Mucosa of descending colon (tissue), 3 donors: ENCODE measurements around the gene RIBC2. TPM values are rescaled to one million over a fixed set of nuclear protein-coding genes. Genes with fewer than 3 reads are reported as not detected.

Source experiments
- ATAC-seq: fragments of 200-7000 bp; cut with Tn5 transposase; one replicate; pipeline ENCODE4 v1.9.1; 2020; ENCODE audit warnings: mild to moderate bottlenecking, moderate library complexity
- DNase-seq, 3 donors: peaks; one replicate each; pipeline ENCODE4 v3.0.0-alpha.2; 2020
- H3K36me3 ChIP-seq: fragments of 200-600 bp; one replicate; pipeline ENCODE4 v1.8.0; 2021; ENCODE audit warnings: low read depth, mild to moderate bottlenecking
- H3K4me1 ChIP-seq: fragments of 200-600 bp; one replicate; pipeline ENCODE4 v1.8.0; 2021; ENCODE audit warnings: low read depth, mild to moderate bottlenecking
- H3K4me3 ChIP-seq: fragments of 200-600 bp; one replicate; pipeline ENCODE4 v1.8.0; 2021; ENCODE audit warnings: mild to moderate bottlenecking
- H3K9me3 ChIP-seq: fragments of 200-600 bp; one replicate; pipeline ENCODE4 v1.8.0; 2021; ENCODE audit warnings: mild to moderate bottlenecking
- CTCF ChIP-seq: fragments of 200-600 bp; IDR thresholded peaks from one replicate; pipeline ENCODE4 v1.8.0; 2022; ENCODE audit warnings: antibody characterized with exemption, mild to moderate bottlenecking
- intact Hi-C, 2 donors: fragments of 100-400 bp; cut with DNase I in 1 of 2; cut with micrococcal nuclease in 1 of 2; formaldehyde crosslinking; loops; one replicate each; pipeline versions ENCODE4 v1.11.0 to v1.11.1; 2022; cut with DNase I, micrococcal nuclease
- total RNA-seq, 3 donors: library from RNA; stranded (reverse); fragmentation: NEBNext Ultra II Directional in 2 of 3; extraction: Animal tissue kit (Norgen Biotek cat#: 25700) in 2 of 3; gene quantifications; one replicate each; pipeline versions ENCODE4 v1.2.1 to v1.2.4, GENCODE V29; 2021 to 2023
- donor health status: DM: no; HTN: no; CAD: no; lungs with moderate emphysema.
- donor health status: DM: no; HTN: no; CAD: no.
- donor health status: DM: no; HTN: yes; CAD: no.

The RIBC2 gene
- total RNA-seq, 3 donors from 2014 or later = 0.41 to 2.6 (median 1.6) TPM

GRCh38 chr22:45480717-45481116 is 67.2 kb downstream of the RIBC2 start:
- intact Hi-C loops = no loop called here
- Histone ChIP-seq H3K4me1 (no peaks in the 10 kb centered on the region), H3K4me3 (no peak overlapping the region), H3K36me3 (no peaks in the 10 kb centered on the region), H3K9me3 (no peaks in the 10 kb centered on the region)
- TF ChIP-seq CTCF = no peak
- DNase-seq = no peak
- ATAC-seq = no peak

GRCh38 chr22:45481661-45482060 is 68.2 kb downstream of the RIBC2 start:
- intact Hi-C loops = no loop called here
- Histone ChIP-seq H3K9me3 (no peaks in the 10 kb centered on the region), H3K36me3 (no peaks in the 10 kb centered on the region), H3K4me1 (no peaks in the 10 kb centered on the region), H3K4me3 (no peak overlapping the region)
- no peak for TF ChIP-seq CTCF
- ATAC-seq (no peak), DNase-seq (no peak)

Other genes with a start within 250 kb of the RIBC2 start
- gene NUP50, start 249.8 kb upstream of the RIBC2 start, total RNA-seq = 10 to 100 TPM; 42.5 to 80.7 (median 65.7) TPM
- gene KIAA0930, start 172.8 kb upstream of the RIBC2 start, total RNA-seq = 10 to 100 TPM; 32.7 to 62.4 (median 37.7) TPM
- under 1 TPM in 1 of 3 donors, not detected in 2; 0.67 TPM for gene UPK3A, start 128.7 kb upstream of the RIBC2 start, total RNA-seq
- 10 to 100 TPM; 50.1 to 86.0 (median 55.1) TPM for gene FAM118A, start 103.8 kb upstream of the RIBC2 start, total RNA-seq
- gene SMC1B, start 94 bp upstream of the RIBC2 start, total RNA-seq = not detected
- 100 to 1,000 TPM in 1 of 3 donors, 10 to 100 TPM in 2; 34.1 to 198 (median 88.3) TPM for gene FBLN1, start 89.2 kb downstream of the RIBC2 start, total RNA-seq